Tibial nerve (tissue), 4 donors: ENCODE results near the gene EPB41.

Experiments
- CTCF ChIP-seq, 5 experiments: fragments of 200-600 bp in 3 of 5; fragments of 450-650 bp in 2 of 5; sonication (generic) in 3 of 5; IDR thresholded peaks; one replicate each; pipeline ENCODE4 v1.5.1; 2016 to 2019; ENCODE audit warnings: antibody characterized with exemption in 5 of 5, mild to moderate bottlenecking in 3 of 5, moderate library complexity in 2 of 5
- EP300 ChIP-seq, 2 donors: sonication (generic); formaldehyde crosslinking; IDR thresholded peaks; one replicate each; pipeline ENCODE4 v1.6.1; 2017; ENCODE audit warnings: antibody characterized with exemption in 2 of 2, mild to moderate bottlenecking in 1 of 2
- POLR2A ChIP-seq, 2 donors: fragments of 450-650 bp; IDR thresholded peaks; one replicate each; pipeline ENCODE4 v1.6.1; 2017; ENCODE audit warnings: antibody characterized with exemption in 2 of 2, mild to moderate bottlenecking in 2 of 2, moderate library complexity in 2 of 2

GRCh38 chr1:28902738-28903137 lies 11.6 kb upstream of the EPB41 start:
- TF ChIP-seq CTCF (IDR thresholded peaks at IDR 0.05), result no peak
- TF ChIP-seq POLR2A (IDR thresholded peaks at IDR 0.05), result no peak
- no peak for TF ChIP-seq EP300 (IDR thresholded peaks at IDR 0.05)
